ENCODE measurements around the gene FKBP5.
A peak's percentile ranks its signal among the peaks of the same experiment; 100 is the strongest.
"Not testable (repeated sequence)": the region's sequence is repeated elsewhere in the genome, so short reads cannot be mapped to it uniquely, and the experiment has no call there.

The FKBP5 gene

GRCh38 chr6:35688605-35689322 lies at the start of gene FKBP5:
TSS of gene FKBP5 (minus strand) at chr6:35688915. CDS start at chr6:35642824, 46,091 bp downstream.
- peak; percentile 90 to 93 for DNase-seq

- peak; percentile 70 to 87 for DNase-seq
Measured at GRCh38 chr6:35737413-35738211, 48.9 kb upstream of the FKBP5 start.

- DNase-seq: no peak
Measured at GRCh38 chr6:35736982-35737412, 48.3 kb upstream of the FKBP5 start, which contains the start of gene ARMC12. TSS of gene ARMC12 (plus strand) at chr6:35737032. CDS start at chr6:35737109, 77 bp downstream.

GRCh38 chr6:35736253-35736894 lies 47.7 kb upstream of the FKBP5 start:
- DNase-seq: peak in 1 of 2 donors; percentile 92

DNA sequence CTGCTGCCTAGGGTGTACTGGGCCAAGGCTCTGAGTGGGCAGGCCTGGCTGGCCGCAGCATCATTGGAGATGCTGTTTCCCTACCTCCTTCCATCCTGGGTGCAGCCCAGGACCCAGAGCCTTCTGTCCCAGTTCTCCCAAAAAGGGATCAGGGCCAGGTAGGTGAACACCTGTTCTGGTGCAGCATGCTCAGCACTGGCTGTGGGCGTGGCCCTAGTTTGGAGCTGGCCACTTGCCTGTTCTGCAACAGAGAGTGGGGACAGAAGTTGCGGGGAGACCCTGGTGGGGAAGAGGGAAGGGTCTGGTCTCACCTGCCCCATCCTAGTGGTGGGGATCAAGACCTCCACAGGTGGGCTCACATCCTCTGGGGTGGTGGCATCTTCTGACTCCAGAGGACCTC lies 46.7 kb upstream of the FKBP5 start:
- DNase-seq: no peak

- DNase-seq: not testable (repeated sequence)
Measured at GRCh38 chr6:35734319-35734718, 45.6 kb upstream of the FKBP5 start.

DNA sequence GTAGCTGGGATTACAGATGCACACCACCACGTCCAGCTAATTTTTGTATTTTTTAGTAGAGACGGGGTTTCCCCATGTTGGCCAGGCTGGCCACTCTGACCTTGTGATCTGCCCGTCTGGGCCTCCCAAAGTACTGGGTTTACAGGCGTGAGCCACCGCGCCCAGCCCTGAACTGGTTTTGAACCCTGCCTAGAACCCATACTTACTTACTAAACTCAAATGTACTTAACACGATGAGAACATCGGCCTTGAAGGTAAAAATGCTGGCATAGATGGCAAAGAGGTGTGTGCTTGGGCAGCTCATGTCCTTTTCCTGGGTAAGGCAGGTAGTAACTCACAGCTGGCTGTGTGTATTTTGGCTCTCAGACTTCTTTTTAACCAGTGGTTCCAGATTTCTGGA lies 44.9 kb upstream of the FKBP5 start:
- DNase-seq: no peak

GRCh38 chr6:35731736-35732532 lies 43.2 kb upstream of the FKBP5 start:
- DNase-seq: peak in 1 of 2 donors; percentile 37

DNA sequence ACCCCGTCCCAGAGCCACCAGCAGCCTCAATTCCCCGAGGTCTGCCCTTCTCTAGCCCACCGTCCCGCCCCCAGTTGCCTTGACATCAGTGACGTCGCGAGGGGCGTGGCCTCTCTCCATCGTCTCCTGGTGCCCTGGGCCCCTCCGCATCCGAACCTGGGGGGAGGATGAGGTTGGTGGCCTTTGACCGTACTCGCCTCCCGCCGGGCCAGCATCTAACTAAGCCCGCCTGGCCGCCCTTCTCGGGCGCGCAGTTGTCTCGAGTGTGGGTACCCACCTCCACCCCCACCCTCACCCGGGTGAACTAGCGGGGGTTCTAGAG lies 42.7 kb upstream of the FKBP5 start:
- DNase-seq: peak in 1 of 2 donors; percentile 37

DNA sequence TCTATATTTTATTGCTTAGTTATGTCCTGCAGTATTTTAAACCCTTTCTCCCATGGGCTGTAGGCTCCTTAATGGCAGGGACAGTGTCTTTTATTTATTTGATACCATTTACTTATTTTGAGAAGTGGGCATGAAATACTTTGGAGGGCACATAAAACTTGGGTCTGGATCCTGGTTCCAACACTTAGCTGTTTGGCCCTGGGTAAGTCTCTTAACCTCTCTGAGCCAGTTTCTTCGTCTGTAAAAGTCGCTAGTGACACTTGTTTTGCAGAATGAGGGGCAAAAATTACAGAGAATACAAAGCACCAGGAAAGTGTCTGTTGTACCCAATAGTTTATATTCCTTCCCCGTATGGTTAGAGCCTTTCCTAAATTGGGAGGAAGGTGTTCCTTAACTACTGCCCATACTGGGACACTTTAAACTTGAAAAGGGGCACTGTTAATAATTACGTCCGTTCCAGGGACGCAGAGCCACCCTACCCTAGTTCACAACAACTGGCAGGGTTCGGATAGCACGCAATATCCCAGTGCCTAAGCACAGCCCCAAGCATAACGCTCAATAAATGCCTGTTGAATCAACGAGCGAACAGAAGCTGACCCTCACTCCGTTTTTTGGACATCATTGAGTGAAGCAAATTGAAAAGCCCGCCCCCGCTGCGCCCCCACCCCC lies 42.2 kb upstream of the FKBP5 start:
- no peak for DNase-seq

DNA sequence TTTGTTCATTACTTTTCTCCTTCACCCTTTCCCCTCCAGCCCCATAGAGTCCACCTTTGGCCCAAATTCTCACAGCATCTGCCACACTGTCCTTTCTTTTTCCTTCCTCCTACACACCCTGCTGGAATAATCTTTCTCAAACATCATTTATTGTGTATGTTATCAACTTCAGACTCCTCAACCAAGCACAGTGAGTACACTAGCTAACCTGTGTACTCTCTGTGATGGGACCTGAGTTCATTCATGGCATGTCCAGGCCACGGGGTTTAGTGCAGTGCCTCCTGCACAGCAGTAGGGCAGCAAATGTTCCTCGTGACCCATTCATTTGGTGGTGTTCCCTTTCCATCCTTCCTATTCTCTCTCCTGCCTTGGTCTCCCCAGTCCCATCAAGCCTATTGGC lies 41.0 kb upstream of the FKBP5 start:
- DNase-seq: no peak

DNA sequence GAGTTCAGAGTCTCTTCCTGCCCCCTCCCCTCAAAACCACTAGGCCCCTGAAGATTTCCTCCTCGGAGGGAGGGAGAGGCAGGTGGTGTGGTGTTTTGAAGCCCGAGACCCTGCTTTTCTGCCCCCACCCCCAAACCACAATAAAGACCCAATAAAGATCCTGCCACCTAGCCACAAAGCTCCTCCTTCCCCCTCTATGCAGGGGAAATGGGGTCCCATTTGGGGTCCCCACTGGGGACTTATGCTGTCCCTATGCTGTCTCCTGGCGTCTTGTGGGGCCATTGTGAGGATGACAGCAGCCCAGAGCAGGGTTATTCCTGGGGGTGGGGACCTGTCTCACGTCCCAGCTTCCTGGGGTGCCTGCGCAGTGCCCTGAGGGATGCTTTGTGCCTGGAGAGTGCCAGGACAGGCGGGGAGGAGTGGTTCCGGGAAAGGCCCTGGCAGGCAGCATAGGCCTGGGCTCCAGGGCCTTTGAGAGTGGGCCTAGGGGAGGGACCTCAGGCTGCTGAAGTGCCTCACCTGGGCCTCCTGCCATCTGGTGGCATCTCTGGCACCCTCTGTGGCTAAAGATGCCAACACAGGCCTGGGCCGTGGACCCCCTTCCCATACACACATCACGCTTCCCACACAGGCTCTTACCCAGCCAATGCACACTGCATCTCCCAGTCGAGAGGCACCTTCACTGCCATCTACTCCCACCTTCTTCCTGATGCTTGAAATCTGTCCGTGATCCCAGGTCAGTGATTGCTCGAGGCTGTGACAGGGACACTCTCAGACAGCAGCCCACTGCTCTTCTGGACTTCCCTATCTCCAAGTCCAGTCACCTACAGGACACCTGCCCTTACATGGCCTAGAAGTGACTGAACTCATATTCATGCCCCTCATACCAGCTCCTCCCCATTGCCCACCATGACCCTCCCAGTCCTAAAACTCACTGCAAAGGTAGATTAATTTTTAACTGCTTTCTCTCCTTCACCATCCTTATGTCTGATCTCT lies 40.3 kb upstream of the FKBP5 start:
- no peak for DNase-seq

DNA sequence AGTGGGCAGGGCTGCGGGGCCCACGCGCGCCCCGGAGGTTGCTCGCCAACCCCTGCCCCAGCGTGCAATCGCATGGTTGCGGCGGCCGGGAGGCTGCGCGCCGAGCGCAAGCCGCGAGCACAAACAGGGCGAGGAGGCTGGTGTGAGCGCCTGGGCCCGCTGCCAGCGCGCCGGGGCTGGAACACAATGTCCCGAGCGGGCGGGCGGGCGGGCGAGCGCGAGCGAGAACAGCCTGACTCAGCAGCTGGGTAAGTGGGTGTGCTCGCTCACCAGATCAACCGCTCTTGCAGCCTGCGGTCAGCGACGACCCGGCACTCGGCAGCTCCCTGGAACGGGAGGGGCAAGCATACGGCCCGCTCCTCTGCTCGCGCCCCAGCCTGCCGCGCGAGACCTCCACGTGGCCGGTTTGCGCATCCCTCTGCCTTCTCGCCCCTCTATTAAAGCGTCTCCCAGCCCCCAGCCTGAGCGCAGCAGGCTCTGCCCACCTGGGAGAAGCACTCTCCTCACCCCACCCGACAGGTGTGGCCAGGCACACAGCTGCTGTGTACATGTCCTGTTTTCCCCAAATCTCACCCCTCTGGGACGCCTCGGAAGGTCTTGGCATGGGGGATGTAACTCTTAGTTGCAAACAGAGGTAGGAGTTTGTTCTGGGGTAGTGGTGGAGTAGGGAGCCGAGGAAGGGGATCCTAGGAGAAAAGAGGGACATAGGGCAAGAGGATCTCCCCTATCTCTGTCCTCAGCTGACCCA lies 39.4 kb upstream of the FKBP5 start:
- DNase-seq: peak; percentile 76 to 87

- DNase-seq: peak; percentile 52 to 74
Measured at GRCh38 chr6:35727231-35727934, 38.7 kb upstream of the FKBP5 start.

- peak; percentile 91 to 97 for DNase-seq
Measured at GRCh38 chr6:35725721-35726438, 37.2 kb upstream of the FKBP5 start.

GRCh38 chr6:35725081-35725708 lies 36.5 kb upstream of the FKBP5 start:
- no peak for DNase-seq

DNA sequence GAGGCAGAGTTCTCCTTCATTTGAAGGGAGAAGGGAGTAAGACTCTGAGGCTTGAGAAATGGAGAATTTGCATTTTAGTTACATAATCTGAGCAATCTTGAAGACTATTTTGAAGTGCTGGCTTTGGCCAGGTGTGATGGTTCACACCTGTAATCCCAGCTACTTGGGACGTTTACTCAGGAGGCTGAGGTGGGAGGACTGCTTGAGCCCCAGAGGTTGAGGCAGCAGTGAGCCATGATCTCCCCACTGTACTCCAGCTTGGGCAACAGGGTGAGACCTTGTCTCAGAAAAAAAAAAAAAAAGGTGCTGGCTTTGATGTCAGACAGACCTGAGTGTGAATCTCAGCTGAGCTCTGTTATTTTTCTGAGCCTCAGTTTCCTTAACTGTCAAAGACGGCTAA lies 35.8 kb upstream of the FKBP5 start:
- no peak for DNase-seq

DNA sequence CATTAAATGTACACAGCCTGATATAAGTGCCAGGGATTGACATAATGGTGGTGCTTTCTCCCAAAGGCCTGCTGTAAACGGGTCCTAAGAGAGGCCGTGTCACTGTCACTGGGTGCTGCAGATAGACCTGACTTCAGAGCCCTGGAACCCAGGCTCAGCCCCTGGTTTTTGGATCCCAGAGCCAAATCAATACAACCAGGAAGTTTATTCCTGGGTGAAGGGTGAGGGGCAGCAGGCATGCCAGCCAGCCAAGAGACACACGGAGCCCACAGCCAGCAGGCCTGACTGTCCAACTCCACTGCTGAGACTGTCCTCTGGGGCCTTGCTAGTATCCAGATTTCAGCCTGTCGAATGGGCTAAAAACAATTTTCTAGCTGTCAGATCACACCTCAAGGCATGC lies 35.3 kb upstream of the FKBP5 start:
- no peak for DNase-seq
